GM23338 (cell line): ENCODE data around the gene CGB3. TPM values are rescaled to one million over a fixed set of nuclear protein-coding genes. Genes with fewer than 3 reads are reported as not detected.
"Not testable (repeated sequence)": the region's sequence is repeated elsewhere in the genome, so short reads cannot be mapped to it uniquely, and the experiment has no call there.

Source experiments
- ATAC-seq: fragments of 200-7000 bp; cut with Tn5 transposase; 3 replicates; pipeline ENCODE4 v1.9.1; 2020
- DNase-seq: peaks from one replicate; pipeline ENCODE4 v3.0.0-alpha.2; 2015; ENCODE audit warnings: low spot score
- H2AFZ ChIP-seq: fragments of 200-600 bp; sonication (generic); 2 replicates; pipeline ENCODE4 v1.8.0; 2016; ENCODE audit warnings: antibody characterized with exemption, mild to moderate bottlenecking, moderate library complexity
- H3F3A ChIP-seq: fragments of 200-600 bp; sonication (generic); replicated peaks from 2 replicates; pipeline ENCODE4 v1.8.0; 2017; ENCODE audit warnings: antibody characterized with exemption, mixed run types, low read depth
- H3K27ac ChIP-seq: fragments of 200-600 bp; sonication (generic); 2 replicates; pipeline ENCODE4 v1.6.1; 2016; ENCODE audit warnings: low read depth
- H3K27me3 ChIP-seq: fragments of 200-600 bp; sonication (generic); 2 replicates; pipeline ENCODE4 v1.8.0; 2016; ENCODE audit warnings: mild to moderate bottlenecking, mixed run types, moderate library complexity; ENCODE audit not compliant: insufficient read depth
- H3K36me3 ChIP-seq: fragments of 200-600 bp; sonication (generic); 2 replicates; pipeline ENCODE4 v1.8.0; 2016; ENCODE audit warnings: mild to moderate bottlenecking; ENCODE audit not compliant: insufficient read depth
- H3K4me1 ChIP-seq: fragments of 200-600 bp; sonication (generic); 2 replicates; pipeline ENCODE4 v1.8.0; 2016; ENCODE audit warnings: mild to moderate bottlenecking, moderate library complexity; ENCODE audit not compliant: insufficient read depth
- H3K4me2 ChIP-seq: fragments of 200-600 bp; sonication (generic); 2 replicates; pipeline ENCODE4 v1.7.1; 2017; ENCODE audit warnings: mixed run types
- H3K4me3 ChIP-seq: fragments of 200-600 bp; sonication (generic); 2 replicates; pipeline ENCODE4 v1.6.1; 2016; ENCODE audit warnings: mixed run types
- H3K79me2 ChIP-seq: fragments of 200-600 bp; sonication (generic); replicated peaks from 2 replicates; pipeline ENCODE4 v1.8.0; 2017; ENCODE audit warnings: mild to moderate bottlenecking; ENCODE audit not compliant: insufficient read depth
- H3K9me2 ChIP-seq: fragments of 200-600 bp; sonication (generic); 2 replicates; pipeline ENCODE4 v1.8.0; 2017; ENCODE audit not compliant: insufficient read depth
- H4K20me1 ChIP-seq: fragments of 200-600 bp; sonication (generic); replicated peaks from 2 replicates; pipeline ENCODE4 v1.8.0; 2017; ENCODE audit warnings: mild to moderate bottlenecking; ENCODE audit not compliant: insufficient read depth
- H3K27ac Mint-ChIP-seq: 2 replicates; pipeline ENCODE4 v1.8.0; 2020; ENCODE audit warnings: inconsistent platforms, mild to moderate bottlenecking, moderate library complexity, mixed read lengths
- H3K27me3 Mint-ChIP-seq: 3 replicates; pipeline ENCODE4 v1.8.0; 2022; ENCODE audit warnings: low read depth, mild to moderate bottlenecking, moderate library complexity, mixed read lengths, inconsistent platforms; ENCODE audit not compliant: insufficient read depth, poor library complexity
- H3K36me3 Mint-ChIP-seq: 3 replicates; pipeline ENCODE4 v1.8.0; 2021; ENCODE audit warnings: low read depth, mild to moderate bottlenecking, inconsistent platforms, moderate library complexity, mixed read lengths
- H3K4me1 Mint-ChIP-seq: 3 replicates; pipeline ENCODE4 v1.8.0; 2020; ENCODE audit warnings: mild to moderate bottlenecking, inconsistent platforms, mixed read lengths
- H3K4me3 Mint-ChIP-seq: 3 replicates; pipeline ENCODE4 v1.8.0; 2021; ENCODE audit warnings: moderate library complexity, mild to moderate bottlenecking, inconsistent platforms, mixed read lengths
- H3K9me3 Mint-ChIP-seq: 3 replicates; pipeline ENCODE4 v1.8.0; 2020; ENCODE audit warnings: moderate library complexity, mild to moderate bottlenecking, inconsistent platforms, mixed read lengths
- CREB1 ChIP-seq: fragments of 250-450 bp; sonication (Bioruptor Pico); IDR thresholded peaks from 2 replicates; pipeline ENCODE4 v1.5.0; 2020; ENCODE audit warnings: low read depth, mild to moderate bottlenecking, moderate library complexity
- polyA plus RNA-seq: library from polyadenylated mRNA; unstranded; fragments of >200 nt; fragmentation: Nextera tagmentation; extraction: Ambion mirVana; gene quantifications from 2 replicates; pipeline ENCODE4 v1.2.1, GENCODE V29; 2016
- total RNA-seq: library from RNA; depleted of rRNA; stranded (reverse); fragments of >200 nt; shearing (Covaris generic); gene quantifications from 2 replicates; pipeline ENCODE4 v1.2.3, GENCODE V29; 2014
- TF ChIP-seq, protein P1 (sequence below), 2 experiments: fragments of 200-600 bp in 1 of 2; sonication (generic) in 1 of 2; conservative IDR thresholded peaks; 2 replicates each; pipeline versions ENCODE4 v1.5.1 to v1.6.1; 2016 to 2017; ENCODE audit warnings: antibody characterized with exemption in 2 of 2, low read depth in 2 of 2, mild to moderate bottlenecking in 2 of 2, moderate library complexity in 1 of 2

The CGB3 gene
- total and polyA plus RNA-seq, 2 experiments from 2014 or later: not detected

DNA sequence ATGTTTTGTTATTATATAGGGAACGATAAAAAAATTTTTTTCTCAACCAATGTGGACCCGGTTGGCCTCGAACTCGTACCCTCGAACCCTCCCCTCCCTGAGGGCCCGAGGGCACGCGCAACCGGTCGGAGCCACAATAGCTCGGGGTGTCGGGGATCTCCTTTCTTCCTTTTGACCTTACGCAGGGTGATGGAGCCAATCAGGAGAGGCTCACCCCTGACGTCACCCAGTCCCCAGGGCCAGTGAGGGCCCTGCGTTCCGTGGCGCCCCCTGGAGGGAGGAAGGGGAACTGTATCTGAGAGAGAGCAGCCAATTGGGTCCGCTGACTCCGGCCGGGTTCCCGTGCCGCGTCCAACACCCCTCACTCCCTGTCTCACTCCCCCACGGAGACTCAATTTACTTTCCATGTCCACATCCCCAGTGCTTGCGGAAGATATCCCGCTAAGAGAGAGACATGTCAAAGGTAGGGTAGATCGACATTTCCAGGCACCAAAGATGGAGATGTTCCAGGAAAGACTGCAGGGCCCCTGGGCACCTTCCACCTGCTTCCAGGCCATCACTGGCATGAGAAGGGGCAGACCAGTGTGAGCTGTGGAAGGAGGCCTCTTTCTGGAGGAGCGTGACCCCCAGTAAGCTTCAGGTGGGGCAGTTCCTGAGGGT is 7.6 kb upstream of the CGB3 start, which contains the start of gene CGB2:
TSS of gene CGB2 (plus strand) at position 249 of the 660 bp plus-strand sequence. CDS start at position 455, 206 bp downstream.
- H3K4me3 ChIP-seq, H4K20me1 ChIP-seq, H3K27ac Mint-ChIP-seq, H3K36me3 ChIP-seq, H3K9me2 ChIP-seq, H2AFZ ChIP-seq, H3K27me3 ChIP-seq, H3K27ac ChIP-seq, H3K4me1 Mint-ChIP-seq, H3K9me3 Mint-ChIP-seq, H3K36me3 Mint-ChIP-seq, H3K4me1 ChIP-seq, H3K4me2 ChIP-seq, H3K79me2 ChIP-seq, H3F3A ChIP-seq: not testable (repeated sequence)
- TF ChIP-seq CREB1 (CRISPR knock-in tag): peak; percentile 91
- TF ChIP-seq, protein P1, sequence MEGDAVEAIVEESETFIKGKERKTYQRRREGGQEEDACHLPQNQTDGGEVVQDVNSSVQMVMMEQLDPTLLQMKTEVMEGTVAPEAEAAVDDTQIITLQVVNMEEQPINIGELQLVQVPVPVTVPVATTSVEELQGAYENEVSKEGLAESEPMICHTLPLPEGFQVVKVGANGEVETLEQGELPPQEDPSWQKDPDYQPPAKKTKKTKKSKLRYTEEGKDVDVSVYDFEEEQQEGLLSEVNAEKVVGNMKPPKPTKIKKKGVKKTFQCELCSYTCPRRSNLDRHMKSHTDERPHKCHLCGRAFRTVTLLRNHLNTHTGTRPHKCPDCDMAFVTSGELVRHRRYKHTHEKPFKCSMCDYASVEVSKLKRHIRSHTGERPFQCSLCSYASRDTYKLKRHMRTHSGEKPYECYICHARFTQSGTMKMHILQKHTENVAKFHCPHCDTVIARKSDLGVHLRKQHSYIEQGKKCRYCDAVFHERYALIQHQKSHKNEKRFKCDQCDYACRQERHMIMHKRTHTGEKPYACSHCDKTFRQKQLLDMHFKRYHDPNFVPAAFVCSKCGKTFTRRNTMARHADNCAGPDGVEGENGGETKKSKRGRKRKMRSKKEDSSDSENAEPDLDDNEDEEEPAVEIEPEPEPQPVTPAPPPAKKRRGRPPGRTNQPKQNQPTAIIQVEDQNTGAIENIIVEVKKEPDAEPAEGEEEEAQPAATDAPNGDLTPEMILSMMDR (conservative IDR thresholded peaks at IDR 0.05; ENCODE audit: low read depth in 2 of 2): peak; percentile 67 to 70
- Mint-ChIP-seq H3K27me3 (peaks cover 20% of the 10 kb centered on the region), H3K4me3 (peak within 1 kb of the TSS; percentile 13; the same call in 1 of the 3 replicates)
- DNase-seq: peak; percentile 86
- peak; percentile 91 for ATAC-seq

DNA sequence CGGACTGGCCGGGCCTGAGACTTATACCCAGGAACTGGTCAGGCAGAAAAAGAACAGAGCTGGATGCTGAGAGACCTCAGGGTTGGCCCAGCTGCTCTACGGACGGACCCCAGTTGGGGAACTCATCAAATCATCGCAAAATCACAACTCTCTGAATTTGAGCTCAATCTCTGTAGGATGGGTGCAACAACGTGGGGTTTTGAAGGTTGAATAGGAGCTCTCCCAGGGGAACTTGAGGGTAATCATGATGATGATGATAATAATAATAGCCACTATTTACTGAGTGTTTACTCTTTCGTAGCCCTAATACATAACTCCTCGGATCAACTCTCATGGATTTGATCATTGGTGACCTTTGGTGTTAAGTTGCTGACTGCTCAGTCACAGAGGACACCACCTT is 6.2 kb upstream of the CGB3 start:
- not testable (repeated sequence) for H2AFZ ChIP-seq, H3F3A ChIP-seq, H3K36me3 Mint-ChIP-seq, H3K27ac Mint-ChIP-seq, H3K9me2 ChIP-seq, H4K20me1 ChIP-seq, H3K27ac ChIP-seq, H3K9me3 Mint-ChIP-seq, H3K27me3 ChIP-seq, H3K4me1 ChIP-seq, ATAC-seq, H3K4me2 ChIP-seq, H3K4me1 Mint-ChIP-seq, H3K4me3 ChIP-seq, H3K36me3 ChIP-seq, H3K79me2 ChIP-seq, DNase-seq, H3K4me3 Mint-ChIP-seq
- peaks cover 13% of the 10 kb centered on the region for H3K27me3 Mint-ChIP-seq

DNA sequence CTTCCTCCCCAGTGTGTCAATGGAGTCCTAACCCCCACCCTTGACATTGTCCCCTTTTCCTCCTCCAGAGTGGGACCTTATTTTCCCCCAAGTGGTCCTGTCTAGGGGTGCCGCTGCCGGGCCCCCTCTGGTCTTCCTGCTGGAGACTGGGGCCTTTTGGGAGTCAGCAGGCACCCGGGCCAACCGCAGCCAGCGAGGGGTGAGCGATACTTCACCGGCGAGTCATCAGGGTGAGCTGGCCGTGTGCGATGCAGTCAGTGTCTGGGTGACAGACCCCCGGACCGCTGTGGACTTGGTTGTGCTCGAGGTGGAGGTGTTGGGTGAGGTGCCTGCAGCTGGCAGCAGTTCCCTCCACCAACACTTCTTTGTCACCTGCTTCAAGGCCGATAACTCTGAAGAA is 5.6 kb upstream of the CGB3 start:
- not testable (repeated sequence) for H3K27ac ChIP-seq, H3K4me3 Mint-ChIP-seq, H3K4me1 Mint-ChIP-seq, H4K20me1 ChIP-seq, H3K4me2 ChIP-seq, H3K36me3 ChIP-seq, H3K27me3 ChIP-seq, H3K36me3 Mint-ChIP-seq, H3K4me1 ChIP-seq, H3K79me2 ChIP-seq, H3K4me3 ChIP-seq, H3F3A ChIP-seq, H3K9me3 Mint-ChIP-seq, H3K9me2 ChIP-seq, H2AFZ ChIP-seq, H3K27ac Mint-ChIP-seq, ATAC-seq, DNase-seq
- H3K27me3 Mint-ChIP-seq: peaks cover 13% of the 10 kb centered on the region

DNA sequence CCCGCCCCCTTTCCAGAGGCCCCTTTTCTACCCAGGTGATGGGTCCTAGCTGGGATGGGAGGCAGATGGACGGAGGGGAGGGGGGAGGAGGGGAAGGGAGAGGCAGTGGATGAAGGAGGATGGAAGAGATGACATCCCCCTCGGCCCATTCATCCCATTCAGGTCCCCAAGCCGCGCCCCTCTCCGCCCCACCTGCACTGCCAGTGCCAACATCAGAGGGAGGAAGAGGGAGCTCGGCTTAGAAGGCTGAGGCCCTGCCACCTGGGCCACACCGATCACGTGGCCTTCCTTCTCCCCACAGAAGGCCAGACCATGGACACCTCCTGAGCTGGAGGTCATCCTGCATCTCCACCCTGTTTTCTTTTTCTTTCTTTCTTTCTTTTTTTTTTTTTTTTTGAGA is 4.6 kb upstream of the CGB3 start:
- not testable (repeated sequence) for H3K36me3 ChIP-seq, ATAC-seq, H3K27ac Mint-ChIP-seq, H3K4me3 ChIP-seq, H3K9me2 ChIP-seq, H3K79me2 ChIP-seq, H4K20me1 ChIP-seq, H3K27ac ChIP-seq, H3K4me3 Mint-ChIP-seq, H3K9me3 Mint-ChIP-seq, H3K4me1 ChIP-seq, H2AFZ ChIP-seq, H3K4me2 ChIP-seq, H3K36me3 Mint-ChIP-seq, H3K4me1 Mint-ChIP-seq, H3F3A ChIP-seq, DNase-seq, H3K27me3 ChIP-seq
- H3K27me3 Mint-ChIP-seq: peaks cover 13% of the 10 kb centered on the region

DNA sequence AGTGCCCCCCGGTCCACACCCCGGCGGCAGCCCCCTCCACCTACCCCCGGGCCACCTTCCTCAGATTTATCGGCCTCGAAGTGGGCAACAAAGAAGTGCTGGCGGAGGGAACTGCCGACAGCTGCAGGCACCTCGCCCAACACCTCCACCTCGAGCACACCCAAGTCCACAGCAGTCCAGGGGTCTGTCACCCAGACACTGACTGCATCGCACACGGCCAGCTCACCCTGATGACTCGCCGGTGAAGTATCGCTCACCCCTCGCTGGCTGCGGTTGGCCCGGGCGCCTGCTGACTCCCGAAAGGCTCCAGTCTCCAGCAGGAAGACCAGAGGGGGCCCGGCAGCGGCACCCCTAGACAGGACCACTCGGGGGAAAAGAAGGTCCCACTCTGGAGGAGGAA is 1.5 kb upstream of the CGB3 start:
- not testable (repeated sequence) for H2AFZ ChIP-seq, H3K9me2 ChIP-seq, DNase-seq, H3K9me3 Mint-ChIP-seq, H3K79me2 ChIP-seq, H3K36me3 Mint-ChIP-seq, H3K4me1 ChIP-seq, H3K36me3 ChIP-seq, H3K27ac ChIP-seq, H3K27ac Mint-ChIP-seq, H3K4me1 Mint-ChIP-seq, ATAC-seq, H3K4me2 ChIP-seq, H3F3A ChIP-seq, H3K4me3 ChIP-seq, H4K20me1 ChIP-seq, H3K4me3 Mint-ChIP-seq
- H3K27me3 ChIP-seq: peaks cover 10% of the 10 kb centered on the region; the same call in 1 of the 2 replicates
- H3K27me3 Mint-ChIP-seq: peaks cover 13% of the 10 kb centered on the region

DNA sequence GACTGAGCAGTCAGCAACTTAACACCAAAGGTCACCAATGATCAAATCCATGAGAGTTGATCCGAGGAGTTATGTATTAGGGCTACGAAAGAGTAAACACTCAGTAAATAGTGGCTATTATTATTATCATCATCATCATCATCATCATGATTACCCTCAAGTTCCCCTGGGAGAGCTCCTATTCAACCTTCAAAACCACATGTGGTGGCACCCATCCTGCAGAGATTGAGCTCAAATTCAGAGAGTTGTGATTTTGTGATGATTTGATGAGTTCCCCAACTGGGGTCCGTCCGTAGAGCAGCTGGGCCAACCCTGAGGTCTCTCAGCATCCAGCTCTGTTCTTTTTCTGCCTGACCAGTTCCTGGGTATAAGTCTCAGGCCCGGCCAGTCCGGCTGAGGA is 955 bp upstream of the CGB3 start:
- H3K79me2 ChIP-seq, H3K36me3 Mint-ChIP-seq, H3K4me3 Mint-ChIP-seq, ATAC-seq, H3K9me3 Mint-ChIP-seq, DNase-seq, H2AFZ ChIP-seq, H3K27ac ChIP-seq, H3K27ac Mint-ChIP-seq, H3K9me2 ChIP-seq, H3K4me3 ChIP-seq, H4K20me1 ChIP-seq, H3F3A ChIP-seq, H3K4me2 ChIP-seq, H3K36me3 ChIP-seq: not testable (repeated sequence)
- Histone ChIP-seq H3K4me1 (peaks cover 11% of the 10 kb centered on the region; the same call in 1 of the 2 replicates), H3K27me3 (peaks cover 15% of the 10 kb centered on the region; the same call in 1 of the 2 replicates)
- peaks cover 14% of the 10 kb centered on the region for H3K27me3 Mint-ChIP-seq
- H3K4me1 Mint-ChIP-seq: peaks cover 10% of the 10 kb centered on the region
